NCI-H226 (cell line): ENCODE results near the gene MTHFD1.

ENCODE experiments used
- DNase-seq: peaks from one replicate; pipeline ENCODE4 v3.0.0-alpha.2; 2015

The MTHFD1 gene

GRCh38 chr14:64454671-64455070 lies 66.5 kb downstream of the MTHFD1 start:
- no peak for DNase-seq

DNA sequence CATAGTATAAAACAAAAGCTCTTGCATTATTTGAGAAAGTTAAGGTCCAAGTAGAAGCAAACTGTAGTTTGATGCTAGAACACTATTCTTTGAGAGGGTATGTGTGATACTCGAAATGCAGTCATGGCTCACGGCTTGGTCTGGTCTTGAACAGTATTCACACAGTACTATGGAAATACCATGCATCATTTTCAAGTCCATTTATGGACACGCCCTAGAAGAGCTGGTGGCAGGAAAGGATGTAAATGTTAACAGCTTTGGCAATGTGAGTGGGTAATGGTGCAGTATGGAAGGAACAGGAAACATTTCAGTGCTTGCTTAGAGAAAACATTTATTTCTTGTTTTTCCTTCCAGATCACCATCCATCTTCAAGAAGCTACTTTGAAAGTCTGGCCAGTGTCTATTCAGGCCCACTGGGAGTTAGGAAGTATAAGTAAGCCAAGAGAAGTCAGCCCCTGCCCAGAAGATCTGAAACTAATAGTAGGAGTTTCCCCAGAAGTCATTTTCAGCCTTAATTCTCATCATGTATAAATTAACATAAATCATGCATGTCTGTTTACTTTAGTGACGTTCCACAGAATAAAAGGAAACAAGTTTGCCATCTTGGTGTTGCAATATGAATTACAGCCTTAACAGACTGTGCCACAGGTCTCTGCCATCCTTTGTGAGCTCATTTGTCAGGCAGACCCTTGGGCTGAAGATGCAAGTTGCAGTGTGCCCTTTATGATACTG lies 71.4 kb downstream of the MTHFD1 start:
- no peak for DNase-seq

DNA sequence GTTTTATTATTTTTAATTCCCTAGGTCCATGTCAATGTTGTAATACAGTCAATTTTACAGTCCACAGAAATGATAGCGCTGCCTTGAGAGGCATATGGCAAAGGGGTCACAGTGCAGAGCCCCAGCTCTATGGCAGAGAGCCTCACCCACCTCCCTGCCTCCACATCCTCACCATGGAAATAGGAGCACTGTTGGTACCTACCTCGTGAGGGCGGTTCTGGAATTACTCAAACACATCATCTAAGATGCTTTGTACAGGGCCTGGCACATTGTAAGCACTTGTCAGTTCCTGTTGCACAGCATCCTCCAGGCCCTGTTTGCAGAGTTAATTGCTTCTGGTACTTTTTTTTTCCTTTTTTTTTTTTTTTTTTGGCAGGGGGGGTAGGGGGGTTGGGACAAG lies 73.1 kb downstream of the MTHFD1 start:
- no peak for DNase-seq

GRCh38 chr14:64463195-64463594 lies 75.0 kb downstream of the MTHFD1 start:
- no peak for DNase-seq

DNA sequence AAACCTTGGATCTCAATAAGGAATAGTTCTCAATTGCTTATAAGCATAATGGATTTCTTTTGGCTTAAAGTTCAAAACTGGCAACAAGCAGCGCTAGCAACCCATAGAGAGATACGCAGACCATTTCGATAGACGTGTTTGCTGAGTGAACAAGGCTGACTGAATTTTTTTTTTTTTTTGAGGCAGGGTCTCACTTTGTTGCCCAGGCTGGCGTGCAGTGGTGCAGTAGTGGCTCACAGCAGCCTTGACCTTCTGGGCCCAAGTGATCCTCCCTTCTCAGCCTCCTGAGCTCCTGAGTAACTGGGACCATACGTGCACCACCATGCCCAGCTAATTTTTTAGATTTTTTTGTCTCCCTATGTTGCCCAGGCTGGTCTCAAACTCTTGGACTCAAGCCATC lies 75.7 kb downstream of the MTHFD1 start:
- no peak for DNase-seq

- DNase-seq, result no peak
These were observed 76.5 kb downstream of the MTHFD1 start for GRCh38 chr14:64464651-64465050.

- DNase-seq, result peak; percentile 17
These were observed 77.2 kb downstream of the MTHFD1 start, which contains the start of gene AKAP5 for GRCh38 chr14:64465191-64465822. Gene AKAP5 (plus strand): TSS chr14:64465499. CDS start chr14:64468395, 2,896 bp downstream.

DNA sequence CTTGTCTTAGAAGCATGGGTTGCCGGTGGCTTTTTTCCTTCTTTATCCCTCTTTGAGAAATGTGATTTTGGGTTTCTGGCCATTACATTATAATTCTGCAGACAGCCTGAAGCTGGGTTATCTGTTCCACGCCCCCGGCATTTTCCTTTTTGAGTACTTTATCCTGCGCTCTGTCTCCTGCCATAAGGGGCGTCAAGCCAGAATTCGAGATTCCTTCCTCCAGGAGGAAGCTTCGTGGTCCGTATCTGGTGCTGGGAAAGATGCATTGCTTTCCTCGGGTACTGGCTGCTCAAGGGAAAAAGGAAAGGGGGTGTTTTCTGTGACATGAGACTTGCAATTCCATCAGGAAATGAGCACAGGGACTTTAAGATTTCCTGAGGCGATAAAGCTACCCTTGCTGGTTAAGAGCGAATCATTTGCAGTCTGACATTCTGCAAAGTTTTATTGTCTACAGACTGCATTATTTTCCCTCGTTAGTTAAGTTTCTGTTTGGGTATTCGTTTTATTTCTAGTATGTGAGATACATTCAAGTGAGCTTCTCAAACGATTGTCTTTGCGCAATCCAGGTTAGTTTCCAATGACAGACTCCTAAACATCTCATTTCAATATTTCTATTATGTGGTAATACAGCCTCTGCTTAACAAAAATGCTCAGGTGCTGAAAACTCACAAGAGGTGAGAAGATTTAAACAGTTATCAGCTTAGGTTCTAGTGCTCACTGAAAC lies 77.8 kb downstream of the MTHFD1 start:
- peak; percentile 34 for DNase-seq

GRCh38 chr14:64467101-64467500 lies 78.9 kb downstream of the MTHFD1 start:
- no peak for DNase-seq

DNA sequence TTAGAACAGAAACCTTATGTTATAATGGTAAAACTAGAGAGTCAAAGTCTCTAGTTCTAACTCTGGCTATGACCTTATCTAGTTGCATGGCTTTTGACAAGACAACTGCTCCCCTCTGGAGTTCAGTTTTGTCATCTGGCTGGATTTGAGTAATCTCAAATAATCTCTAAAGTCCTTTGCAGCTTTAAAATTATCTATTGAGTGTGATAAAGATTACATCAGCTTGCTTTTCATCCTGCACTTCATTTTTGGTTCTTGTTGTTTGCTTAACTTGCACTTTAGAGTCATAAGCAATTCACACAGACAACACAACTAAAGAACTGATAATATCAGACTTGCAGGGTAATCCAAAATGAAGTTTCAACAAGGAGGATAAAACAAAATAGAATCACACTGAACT lies 79.4 kb downstream of the MTHFD1 start:
- DNase-seq, result no peak

DNA sequence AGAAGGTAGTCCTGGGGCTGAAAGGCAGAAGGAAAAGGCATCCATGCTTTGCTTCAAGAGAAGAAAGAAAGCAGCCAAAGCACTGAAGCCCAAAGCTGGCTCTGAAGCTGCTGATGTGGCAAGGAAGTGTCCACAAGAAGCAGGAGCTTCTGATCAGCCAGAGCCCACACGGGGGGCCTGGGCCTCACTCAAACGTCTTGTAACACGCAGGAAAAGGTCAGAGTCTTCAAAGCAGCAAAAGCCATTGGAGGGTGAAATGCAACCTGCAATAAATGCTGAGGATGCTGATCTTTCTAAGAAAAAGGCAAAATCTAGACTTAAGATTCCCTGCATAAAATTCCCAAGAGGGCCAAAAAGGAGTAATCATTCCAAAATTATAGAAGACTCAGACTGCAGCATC lies 80.3 kb downstream of the MTHFD1 start:
- no peak for DNase-seq

GRCh38 chr14:64474041-64474440 lies 85.9 kb downstream of the MTHFD1 start:
- no peak for DNase-seq

DNA sequence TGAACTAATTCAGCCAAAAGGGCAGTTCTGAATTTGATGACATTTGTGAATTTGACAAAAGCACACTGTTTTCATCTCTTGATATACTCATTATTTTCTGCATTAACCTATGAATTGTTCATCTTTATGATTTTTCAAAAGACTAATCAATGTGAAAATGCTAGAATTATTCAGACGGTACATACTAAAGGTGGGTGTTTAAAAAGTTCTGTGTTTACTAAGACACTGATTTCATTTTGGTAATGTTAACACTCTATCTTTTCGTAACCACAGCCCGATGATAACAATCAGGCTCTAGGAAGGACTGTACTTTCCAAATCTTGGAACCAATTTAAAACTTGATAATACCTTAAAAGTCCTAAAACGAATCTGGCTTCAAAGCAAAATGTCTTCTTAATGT lies 86.5 kb downstream of the MTHFD1 start:
- no peak for DNase-seq

DNA sequence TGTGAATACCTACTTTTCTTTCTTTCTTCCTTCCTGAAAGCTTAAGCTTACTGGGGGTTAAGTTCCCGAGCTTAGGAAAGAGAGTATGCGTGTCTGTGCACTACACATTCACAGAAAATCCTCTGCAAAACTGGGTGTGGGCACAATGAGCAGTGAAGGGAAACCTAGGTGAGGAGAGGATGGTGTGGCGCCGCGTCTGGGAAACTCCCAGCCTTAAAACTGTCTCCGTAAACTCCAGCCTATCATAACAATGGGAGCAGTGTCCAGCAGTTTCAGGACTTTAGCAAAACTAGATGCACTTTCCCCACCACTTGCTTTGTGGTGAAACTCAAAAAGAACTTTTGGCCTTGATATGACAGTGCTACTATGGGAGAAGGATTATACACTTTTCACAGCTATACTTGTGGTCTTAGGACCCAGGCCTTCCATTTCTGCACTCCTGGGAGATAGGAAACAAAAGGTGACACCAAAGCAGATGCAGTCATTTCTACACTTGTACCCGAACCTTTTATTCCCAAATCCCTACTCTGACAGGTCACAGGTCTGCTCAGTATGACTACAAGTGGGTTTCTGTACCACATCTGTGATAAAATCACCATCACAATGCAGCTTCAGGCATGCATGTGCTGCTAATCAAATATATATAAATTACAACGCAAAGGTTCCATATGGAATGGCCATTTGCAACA lies 87.6 kb downstream of the MTHFD1 start:
- DNase-seq, result no peak

DNA sequence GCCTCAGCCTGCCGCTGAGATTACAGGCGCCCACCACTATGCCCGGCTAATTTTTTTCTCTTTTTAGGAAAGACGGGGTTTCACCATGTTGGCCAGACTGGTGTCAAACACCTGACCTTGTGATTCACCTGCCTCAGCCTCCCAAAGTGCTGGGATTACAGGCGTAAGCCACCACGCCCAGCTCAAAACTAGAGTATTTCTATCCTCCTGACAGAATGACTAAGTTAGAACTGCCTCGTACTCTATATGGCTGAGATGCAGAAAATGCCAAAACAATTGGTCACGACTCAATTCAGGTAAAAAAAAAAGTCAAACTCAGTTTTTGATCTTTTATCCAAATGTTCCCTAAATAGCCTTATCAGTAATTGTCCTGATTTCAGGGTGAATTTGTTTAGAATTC lies 88.3 kb downstream of the MTHFD1 start:
- no peak for DNase-seq

DNA sequence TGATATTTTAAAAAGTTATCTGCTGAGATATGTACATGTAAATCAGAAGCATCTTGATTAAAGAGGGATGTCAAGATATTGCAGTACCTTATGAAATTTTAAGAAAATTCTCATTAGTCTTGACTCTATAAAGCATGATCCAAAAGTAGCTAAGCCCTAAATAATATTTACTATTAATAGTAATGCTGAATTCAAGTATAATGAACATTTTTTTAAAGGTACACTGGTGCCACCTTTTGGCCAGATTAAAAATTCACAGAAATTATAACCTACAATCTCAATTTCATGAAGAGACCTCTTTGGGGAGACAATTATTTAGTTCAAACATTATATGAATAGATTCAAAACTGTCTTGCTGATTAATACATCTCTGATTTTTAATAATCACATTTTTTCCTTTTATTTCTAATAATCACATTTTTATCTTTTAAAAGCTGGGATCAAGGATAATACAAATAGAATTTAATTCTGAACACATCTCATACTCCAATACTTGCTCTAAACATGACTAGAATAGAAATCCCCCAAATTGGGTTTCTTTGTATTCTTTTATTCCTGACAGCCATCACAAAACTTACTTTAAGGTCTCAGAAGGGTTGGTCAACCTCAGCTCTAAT lies 90.6 kb downstream of the MTHFD1 start:
- DNase-seq, result no peak

DNA sequence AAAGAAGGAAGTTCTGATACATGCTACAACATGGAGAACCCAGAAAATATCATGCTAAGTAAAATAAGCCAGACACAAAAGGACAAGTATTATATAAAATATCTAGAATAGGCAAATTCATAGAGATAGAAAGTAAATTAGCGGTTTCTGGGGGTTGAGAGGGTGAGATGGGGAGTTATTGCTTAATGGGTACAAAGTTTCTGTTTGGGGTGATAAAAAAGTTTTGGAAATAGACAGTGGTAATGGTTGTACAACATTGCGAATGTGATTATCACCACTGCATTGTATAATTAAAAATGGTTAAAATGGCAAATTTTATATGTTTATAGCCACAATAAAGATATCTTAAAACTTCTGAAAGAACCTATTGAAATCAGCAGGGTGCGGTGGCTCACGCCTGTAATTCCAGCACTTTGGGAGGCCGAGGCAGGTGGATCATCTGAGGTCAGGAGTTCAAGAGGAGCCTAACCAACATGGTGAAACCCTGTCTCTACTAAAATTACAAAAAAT lies 100.5 kb downstream of the MTHFD1 start:
- no peak for DNase-seq

DNA sequence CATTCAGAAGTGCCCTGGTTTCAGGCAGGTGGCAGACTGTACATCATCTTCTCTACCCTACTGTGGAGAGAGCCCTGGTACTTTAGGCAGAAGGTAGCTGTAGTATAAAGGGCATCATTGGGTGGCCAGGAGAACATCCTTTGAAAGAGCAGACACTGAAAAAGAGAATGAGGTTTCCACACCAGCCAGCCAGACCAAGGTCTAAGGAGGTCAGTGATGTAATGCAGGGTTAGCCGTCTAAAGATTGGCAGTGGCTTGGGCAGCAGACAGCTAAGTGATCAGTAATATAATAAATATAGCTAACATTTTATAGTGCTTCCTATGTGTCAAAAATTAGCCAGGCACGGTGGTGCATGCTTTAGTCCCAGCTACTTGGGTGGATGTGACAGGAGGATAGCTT lies 103.5 kb downstream of the MTHFD1 start:
- no peak for DNase-seq

GRCh38 chr14:64493455-64493854 lies 105.3 kb downstream of the MTHFD1 start:
- DNase-seq, result no peak

DNA sequence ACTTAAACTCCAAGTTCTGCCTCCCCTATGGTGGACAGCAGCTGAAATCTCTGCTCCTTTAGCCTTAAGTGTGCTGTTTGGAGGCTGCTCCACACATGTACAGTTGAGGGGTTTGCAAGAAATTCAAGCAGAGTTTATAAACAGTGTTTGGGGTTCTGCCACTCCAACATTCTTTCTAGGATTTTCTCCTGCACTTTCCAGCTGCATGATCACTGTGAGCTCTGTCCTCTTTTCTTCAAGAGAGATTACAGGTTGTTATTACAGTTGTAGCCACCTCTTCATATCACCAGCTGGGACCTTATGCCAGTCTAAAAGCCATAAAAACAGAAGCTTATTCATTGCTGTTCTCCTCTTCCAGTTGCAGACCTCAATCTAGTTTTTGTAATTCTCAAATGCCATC lies 107.1 kb downstream of the MTHFD1 start:
- no peak for DNase-seq

- DNase-seq, result no peak
These were observed 108.6 kb downstream of the MTHFD1 start for GRCh38 chr14:64496764-64497163.

- no peak for DNase-seq
These were observed 111.9 kb downstream of the MTHFD1 start for GRCh38 chr14:64500088-64500487.
